RPMI7951 (cell line): Measurements from ENCODE around the gene OR52K1. TPM values are rescaled to one million over a fixed set of nuclear protein-coding genes. Genes with fewer than 3 reads are reported as not detected.
"Not testable (repeated sequence)": the region's sequence is repeated elsewhere in the genome, so short reads cannot be mapped to it uniquely, and the experiment has no call there.

ENCODE experiments used
- DNase-seq: peaks from one replicate; pipeline ENCODE4 v3.0.0-alpha.2; 2012; ENCODE audit warnings: low read depth
- total RNA-seq: library from RNA; depleted of rRNA; stranded (reverse); fragments of >200 nt; shearing (Covaris generic); gene quantifications from 2 replicates; pipeline ENCODE4 v1.2.3, GENCODE V29; 2014; rRNA removed

Gene OR52K1
- total RNA-seq, 1 experiment from 2014 or later: not detected

- not testable (repeated sequence) for DNase-seq
Measured at GRCh38 chr11:4491405-4491804, 9.0 kb downstream of the OR52K1 start.

DNA sequence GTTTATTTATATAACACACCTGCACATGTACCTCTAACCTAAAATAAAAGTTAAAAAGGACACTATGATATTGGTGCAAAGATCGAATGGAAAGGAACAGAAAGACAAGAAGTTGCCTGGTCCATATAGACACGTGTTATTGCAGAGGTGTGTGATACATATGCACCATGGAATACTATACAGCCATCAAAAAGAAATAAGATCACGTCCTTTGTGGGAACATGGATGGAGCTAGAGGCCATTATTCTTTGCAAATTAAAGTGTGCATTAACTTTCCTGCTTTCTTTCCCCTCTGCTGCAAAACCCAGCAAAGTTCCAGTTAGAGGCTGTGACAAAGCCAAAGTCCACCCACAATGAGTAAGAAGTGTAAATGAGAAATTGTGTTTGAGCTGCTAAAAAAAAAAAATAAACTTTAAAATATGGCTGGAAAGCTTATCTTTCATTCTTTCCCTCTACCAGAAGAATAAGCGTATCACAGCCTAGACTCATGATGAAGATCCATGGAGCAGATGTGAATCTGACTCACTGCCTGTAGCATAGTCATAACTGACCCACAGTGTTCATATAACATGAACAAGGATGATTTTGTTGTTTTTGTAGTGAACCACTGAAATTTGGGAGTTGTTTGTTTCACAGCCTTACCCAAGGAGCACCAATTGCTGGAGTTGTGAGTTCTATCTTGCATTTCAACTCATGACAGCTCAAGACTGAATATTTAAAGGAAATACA, 9.6 kb downstream of the OR52K1 start:
- DNase-seq: peak; percentile 4

GRCh38 chr11:4493480-4493818, 11.0 kb downstream of the OR52K1 start:
- DNase-seq: no peak

- DNase-seq: no peak
Measured at GRCh38 chr11:4495487-4495886, 13.0 kb downstream of the OR52K1 start.

DNA sequence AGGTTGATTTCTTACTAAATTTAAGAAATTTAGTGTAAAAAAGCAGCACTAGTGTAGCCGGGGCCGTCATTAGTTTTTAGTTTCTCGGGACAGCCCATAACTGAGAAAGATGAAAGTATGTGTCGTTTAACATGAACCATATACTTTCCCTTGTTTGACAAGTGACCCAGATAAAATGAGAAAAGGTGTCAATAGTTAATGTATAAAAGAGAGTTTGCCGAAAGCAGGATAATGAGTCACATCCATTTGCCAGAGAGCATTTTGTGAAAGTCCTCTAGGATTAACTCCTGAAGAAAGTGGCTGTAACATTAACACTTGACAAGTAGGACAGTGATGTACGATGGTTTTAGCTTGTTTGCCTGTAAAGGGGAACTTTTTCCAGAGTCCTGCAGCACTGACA, 13.5 kb downstream of the OR52K1 start:
- no peak for DNase-seq

GRCh38 chr11:4496557-4497248, 14.3 kb downstream of the OR52K1 start:
- DNase-seq: no peak

DNA sequence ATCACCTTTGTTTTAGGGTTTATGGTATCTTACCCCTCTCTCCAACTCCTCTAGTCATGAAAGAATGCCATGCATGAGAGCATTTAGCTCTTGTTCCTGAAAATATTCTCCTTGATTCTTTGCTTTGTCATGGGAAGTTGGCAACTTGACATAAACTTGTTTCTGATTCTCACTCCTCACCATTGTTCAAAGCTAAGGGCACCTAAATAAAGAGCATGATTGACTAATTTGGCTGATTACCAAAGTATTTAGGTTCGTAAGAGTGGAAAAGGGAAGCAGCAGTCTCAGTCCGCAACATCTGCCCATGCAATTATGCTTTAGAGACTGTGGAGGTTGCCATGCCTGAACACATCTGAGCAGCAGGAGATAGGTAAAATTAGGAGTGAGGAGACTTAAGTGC, 26.4 kb downstream of the OR52K1 start:
- DNase-seq: no peak

DNA sequence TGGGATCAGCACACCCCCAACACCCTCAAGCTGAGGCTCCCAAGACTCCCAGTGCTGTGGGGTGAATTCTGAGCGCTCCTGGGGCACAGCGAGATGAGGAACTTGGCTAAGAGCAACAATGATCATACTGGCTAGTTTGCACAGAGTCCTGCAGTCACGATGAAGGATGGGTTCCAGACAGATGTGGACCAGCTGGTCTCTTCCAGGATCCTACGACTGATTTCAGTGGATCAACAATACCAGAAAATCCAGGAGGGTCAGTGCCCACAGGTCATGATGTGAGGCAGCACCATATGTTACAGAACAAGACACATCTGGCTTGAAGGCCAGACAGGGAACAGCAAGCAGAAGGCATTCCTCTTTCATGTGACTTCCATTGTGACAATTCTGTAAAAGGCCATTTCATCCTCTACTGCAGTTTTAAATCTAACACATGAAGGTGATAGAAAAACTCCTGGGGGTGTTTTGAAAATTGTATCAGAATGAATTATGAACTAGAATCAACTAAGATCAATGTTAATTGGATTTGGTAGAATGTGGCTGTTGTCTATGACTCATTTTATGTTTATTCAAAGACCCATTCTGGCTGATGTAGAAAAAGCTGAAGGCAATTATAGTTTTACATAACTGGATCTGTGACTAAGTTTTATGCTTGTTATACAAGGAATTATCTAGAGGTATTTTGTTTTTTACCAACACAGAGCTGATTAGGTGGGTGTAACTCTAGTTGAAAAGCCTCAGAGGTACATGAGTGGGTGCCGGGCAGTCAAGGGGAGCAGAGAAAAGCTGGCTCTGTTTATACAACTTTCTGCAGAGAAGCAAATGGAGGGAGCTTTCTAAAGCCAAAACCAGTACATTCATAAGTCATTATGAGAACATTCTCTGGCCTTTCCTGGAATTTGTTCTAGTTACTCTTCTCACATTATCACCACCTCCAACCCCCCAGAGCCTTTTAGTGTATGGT, 29.1 kb downstream of the OR52K1 start:
- peak; percentile 8 for DNase-seq

GRCh38 chr11:4514196-4514595, 31.8 kb downstream of the OR52K1 start:
- no peak for DNase-seq

GRCh38 chr11:4522339-4522738, 39.9 kb downstream of the OR52K1 start:
- no peak for DNase-seq

GRCh38 chr11:4522752-4523151, 40.3 kb downstream of the OR52K1 start:
- no peak for DNase-seq

DNA sequence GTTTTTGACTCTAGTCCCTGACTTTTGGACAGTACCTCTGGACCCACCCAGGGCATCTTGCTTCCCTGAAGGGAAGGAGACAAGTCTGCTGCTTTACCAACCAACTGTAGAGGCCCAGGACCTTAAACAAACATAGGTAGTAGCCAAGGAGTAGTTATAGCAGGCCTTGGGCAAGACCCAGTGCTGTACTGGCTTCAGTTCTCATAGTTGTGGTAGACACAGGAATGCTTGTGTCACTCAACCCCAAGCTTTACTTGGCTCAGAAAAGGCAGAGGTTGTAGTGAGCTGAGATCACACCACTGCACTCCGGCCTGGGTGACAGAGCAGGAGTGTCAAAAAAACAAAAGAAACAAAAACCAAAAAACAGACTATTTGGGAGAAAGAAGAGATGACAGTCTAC, 41.2 kb downstream of the OR52K1 start:
- no peak for DNase-seq

DNA sequence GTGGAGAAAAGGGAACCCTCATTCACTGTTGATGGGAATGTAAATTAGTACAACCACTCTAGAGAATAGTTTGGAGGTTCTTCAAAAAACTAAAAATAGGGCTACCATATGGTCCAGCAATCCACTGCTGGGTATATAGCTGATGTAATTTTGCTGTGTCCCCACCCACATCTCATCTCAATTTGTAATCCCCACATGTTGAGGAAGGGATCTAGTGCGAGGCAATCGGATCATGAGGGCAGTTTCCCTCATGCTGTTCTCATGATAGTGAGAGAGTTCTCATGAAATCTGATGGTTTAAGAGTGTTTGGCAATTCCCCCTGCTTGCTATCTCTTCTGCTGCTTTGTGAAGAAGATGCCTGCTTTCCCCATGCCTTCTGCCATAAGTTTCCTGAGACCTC, 45.5 kb downstream of the OR52K1 start:
- no peak for DNase-seq

- DNase-seq: not testable (repeated sequence)
Measured at GRCh38 chr11:4531686-4532085, 49.2 kb downstream of the OR52K1 start.

- DNase-seq: peak; percentile 18
Measured at GRCh38 chr11:4539603-4540219, 57.3 kb downstream of the OR52K1 start.

- DNase-seq: no peak
Measured at GRCh38 chr11:4541071-4541470, 58.6 kb downstream of the OR52K1 start.

Other genes with a start within 250 kb of the OR52K1 start
- not detected in 2 replicates for gene OR52B4, start 114.3 kb upstream of the OR52K1 start, total RNA-seq
- 19.0 and 20.2 TPM in 2 replicates for gene TRIM21, start 88.9 kb upstream of the OR52K1 start, total RNA-seq
- gene OR52K2, start 33.4 kb upstream of the OR52K1 start, total RNA-seq: not detected in 2 replicates
- not detected in 2 replicates for gene OR52M1, start 62.5 kb downstream of the OR52K1 start, total RNA-seq
- gene OR52I2, start 99.1 kb downstream of the OR52K1 start, total RNA-seq: not detected in 2 replicates
- gene OR52I1, start 111.4 kb downstream of the OR52K1 start, total RNA-seq: not detected in 2 replicates
- 4.9 and 5.4 TPM in 2 replicates for gene TRIM68, start 125.6 kb downstream of the OR52K1 start, total RNA-seq
- not detected in 2 replicates for gene OR51D1, start 154.8 kb downstream of the OR52K1 start, total RNA-seq
- not detected in 2 replicates for gene OR51E1, start 161.3 kb downstream of the OR52K1 start, total RNA-seq
- not detected in 2 replicates for gene OR51E2, start 215.2 kb downstream of the OR52K1 start, total RNA-seq
- not detected in 2 replicates for gene MMP26, start 222.1 kb downstream of the OR52K1 start, total RNA-seq